GM19023 (cell line): ENCODE measurements around the gene ZNF45.
A peak's percentile ranks its signal among the peaks of the same experiment; 100 is the strongest.
"Not testable (repeated sequence)": the region's sequence is repeated elsewhere in the genome, so short reads cannot be mapped to it uniquely, and the experiment has no call there.

Source experiments
- ATAC-seq: cut with Tn5 transposase; IDR thresholded peaks from one replicate; pipeline ENCODE4 v1.9.1; 2021; ENCODE audit warnings: mild to moderate bottlenecking, moderate library complexity; ENCODE audit not compliant: unreplicated experiment

Gene ZNF45

GRCh38 chr19:43934985-43935708 is at the start of gene ZNF45:
TSS of gene ZNF45 (minus strand) at chr19:43935282. CDS start at chr19:43922185, 13,097 bp downstream.
- peak; percentile 96 for ATAC-seq

- ATAC-seq: no peak
Measured at GRCh38 chr19:43984687-43985000, 49.6 kb upstream of the ZNF45 start.

DNA sequence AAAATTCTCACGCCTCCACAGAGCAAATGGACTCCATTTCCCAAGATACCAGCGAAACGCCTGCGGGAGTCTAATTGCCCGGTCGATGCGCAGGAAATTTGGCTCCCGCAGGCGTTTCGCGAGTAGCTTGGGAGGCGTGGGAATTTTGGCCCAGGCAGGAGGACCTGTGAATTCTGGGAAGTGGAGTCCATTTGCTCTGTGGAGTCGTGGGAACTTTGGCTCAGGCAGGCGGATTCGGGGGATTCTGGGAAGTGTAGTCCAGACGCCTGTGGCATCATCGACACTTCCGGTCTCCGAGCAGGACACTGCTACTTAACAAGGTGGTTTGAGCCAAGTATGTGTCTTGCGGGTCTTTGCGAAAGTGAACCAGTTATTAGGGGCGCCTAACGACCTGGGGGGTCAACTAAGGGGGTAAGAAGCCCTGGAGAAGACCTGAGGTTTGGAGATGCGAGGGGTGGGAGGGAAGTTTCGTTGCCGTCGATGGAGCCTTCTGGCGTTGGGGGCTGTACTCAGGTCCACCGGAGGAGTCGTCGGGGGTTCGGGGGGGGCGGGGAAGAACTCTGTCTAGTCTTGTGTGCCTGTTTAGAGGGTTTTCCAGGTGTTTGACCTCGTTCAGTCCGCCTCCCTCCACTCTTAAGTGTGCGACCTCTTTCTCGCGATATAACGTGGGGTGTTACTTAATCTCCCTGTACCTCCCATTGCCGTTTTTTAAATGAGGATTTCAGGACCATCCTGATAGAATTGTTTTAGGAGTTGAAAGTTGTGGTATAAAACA is 49.0 kb upstream of the ZNF45 start, which contains the start of gene ZNF155:
Gene ZNF155, plus strand, starts transcription at position 277 of the 775 bp plus-strand sequence. CDS start 4,356 bp downstream, outside the sequence.
- peak; percentile 86 for ATAC-seq

DNA sequence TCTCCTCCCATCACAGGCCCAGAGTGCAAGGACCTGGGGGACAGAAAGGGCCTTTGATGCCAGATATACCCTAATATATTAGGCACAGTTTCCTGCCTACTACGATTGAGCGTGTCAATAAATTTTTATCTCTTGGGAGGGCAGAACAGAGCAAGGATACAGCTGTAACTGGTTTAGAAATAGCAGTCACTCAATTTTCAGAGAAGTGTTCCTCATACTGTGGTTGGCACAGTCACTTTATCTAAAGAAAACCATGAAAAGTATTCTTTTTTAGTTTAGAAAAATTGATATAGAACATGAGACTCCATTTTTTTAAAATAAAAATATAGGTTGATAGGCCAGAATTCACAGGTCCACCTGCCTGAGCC is 48.4 kb upstream of the ZNF45 start:
- no peak for ATAC-seq

DNA sequence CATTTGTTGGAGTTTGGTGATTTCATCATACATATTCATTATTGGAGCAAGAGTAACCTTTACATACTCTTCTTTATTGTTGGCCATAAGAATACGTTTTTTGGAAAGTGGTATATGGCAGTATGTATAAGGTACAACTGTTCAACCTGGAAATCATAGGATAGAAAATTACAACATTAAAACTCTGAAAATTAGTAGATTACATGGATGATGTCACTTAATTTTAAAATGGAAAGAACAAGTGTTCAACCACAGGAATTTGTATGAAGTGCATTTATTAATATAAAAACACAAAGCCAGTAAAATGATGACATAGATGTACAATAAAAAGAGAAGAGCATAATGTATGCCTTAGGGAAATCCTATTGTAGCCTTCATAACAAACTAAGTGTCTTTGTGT is 41.6 kb upstream of the ZNF45 start:
- no peak for ATAC-seq

DNA sequence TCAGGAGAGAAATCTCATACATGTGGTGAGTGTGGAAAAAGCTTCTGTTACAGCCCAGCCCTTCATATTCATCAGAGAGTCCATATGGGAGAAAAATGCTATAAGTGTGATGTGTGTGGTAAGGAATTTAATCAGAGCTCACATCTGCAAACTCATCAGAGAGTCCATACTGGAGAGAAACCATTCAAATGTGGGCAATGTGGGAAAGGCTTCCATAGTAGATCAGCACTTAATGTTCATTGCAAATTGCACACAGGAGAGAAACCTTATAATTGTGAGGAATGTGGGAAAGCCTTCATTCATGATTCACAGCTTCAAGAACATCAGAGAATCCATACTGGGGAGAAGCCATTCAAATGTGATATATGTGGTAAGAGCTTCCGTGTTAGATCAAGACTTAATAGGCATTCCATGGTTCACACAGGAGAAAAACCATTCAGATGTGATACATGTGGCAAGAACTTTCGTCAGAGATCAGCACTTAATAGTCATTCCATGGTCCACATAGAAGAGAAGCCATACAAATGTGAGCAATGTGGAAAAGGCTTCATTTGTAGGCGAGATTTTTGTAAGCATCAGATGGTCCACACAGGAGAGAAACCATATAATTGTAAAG is 31.1 kb upstream of the ZNF45 start:
- ATAC-seq: no peak

DNA sequence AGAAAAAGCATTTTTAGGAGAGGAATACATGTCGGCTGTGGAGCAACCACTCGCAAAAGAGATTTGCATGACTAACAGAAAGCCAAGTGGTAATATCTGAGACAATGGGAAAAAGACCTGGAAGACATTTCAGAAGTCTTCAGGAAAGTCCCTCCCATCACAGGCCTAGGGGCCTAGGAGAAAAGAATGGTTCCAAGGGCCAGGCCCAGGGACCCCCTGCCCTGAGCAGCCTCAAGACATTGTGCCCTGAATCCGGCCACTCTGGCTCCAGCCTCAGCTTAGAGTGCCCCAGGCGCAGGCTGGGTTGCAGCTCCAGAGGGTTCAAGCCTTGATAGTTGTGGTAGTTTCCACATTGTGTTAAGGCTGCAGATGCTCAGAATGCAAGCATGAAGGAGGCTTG is 25.3 kb upstream of the ZNF45 start:
- ATAC-seq: no peak

- ATAC-seq: no peak
Measured at GRCh38 chr19:43957891-43958290, 22.8 kb upstream of the ZNF45 start.

- ATAC-seq: no peak
Measured at GRCh38 chr19:43956827-43957226, 21.7 kb upstream of the ZNF45 start.

GRCh38 chr19:43950834-43951645 is 16.0 kb upstream of the ZNF45 start, which contains the start of gene ZNF221:
TSS of gene ZNF221 (plus strand) at chr19:43951228. CDS start at chr19:43962727, 11,499 bp downstream.
- ATAC-seq: peak; percentile 92

DNA sequence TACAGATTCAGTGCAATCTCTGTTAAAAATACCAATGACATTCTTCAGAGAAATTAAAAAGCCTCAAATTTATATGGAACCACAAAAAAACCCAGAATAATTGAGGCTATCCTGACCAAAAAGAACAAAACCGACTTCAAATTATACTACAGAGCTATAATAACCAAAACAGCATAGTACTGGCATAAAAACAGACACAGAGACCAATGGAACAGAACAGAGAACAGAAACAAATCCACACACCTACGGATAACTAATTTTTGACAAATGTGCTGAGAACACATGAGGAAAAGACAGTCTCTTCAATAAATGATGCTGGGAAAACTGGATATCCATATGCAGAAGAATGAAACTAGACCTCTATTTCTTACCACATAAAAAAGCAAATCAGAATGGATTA is 14.7 kb upstream of the ZNF45 start:
- not testable (repeated sequence) for ATAC-seq

DNA sequence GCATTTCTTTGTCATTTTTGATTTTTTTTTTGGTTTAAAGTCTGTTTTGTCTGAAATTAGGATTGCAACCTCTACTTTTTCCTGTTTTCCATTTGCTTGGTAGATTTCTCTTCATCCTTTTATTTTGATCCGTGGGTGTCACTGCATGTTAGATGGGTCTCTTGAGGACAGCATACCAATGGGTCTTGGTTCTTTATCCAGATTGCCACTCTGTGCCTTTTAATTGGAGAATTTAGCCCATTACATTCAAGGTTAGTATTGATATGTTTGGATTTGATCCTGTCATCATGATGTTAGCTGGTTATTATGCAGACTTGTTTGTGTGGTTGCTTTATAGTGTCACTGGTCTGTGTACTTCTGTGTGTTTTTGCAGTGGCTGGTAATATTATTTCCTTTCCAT is 12.3 kb upstream of the ZNF45 start:
- not testable (repeated sequence) for ATAC-seq

GRCh38 chr19:43941209-43941608 is 6.1 kb upstream of the ZNF45 start:
- no peak for ATAC-seq

- ATAC-seq: no peak
Measured at GRCh38 chr19:43940719-43941118, 5.6 kb upstream of the ZNF45 start.

DNA sequence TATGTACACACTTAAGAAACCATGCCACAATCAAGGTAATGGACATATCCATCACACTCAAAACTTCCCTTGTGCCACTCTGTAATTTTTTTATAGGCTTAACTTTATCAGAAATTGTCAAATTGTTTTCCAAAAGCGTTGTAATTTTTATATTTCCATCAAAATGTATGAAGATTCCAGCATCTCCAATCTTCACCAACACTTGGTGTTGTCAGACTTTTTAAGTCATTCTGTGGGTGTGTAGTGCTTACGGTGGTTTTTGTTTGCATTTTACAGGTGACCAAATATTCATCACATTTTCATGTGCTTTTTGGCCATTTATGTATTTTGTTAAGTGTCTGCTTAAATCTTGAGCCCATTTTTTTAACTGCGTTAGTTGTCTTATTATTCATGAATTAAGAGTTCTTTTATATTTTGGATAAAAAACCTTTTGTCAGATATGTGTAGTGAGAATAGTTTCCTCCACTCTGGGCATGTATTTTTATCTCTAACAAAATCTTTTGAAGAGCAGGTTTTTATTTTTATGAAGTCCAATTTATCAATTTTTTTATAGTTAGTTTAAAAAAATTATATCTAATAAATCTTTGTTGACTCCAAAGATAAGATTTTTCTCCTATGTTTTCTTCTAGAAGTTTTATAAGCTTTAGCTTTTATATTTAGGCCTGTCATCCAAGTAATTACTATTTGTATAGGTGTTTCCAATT is 4.6 kb upstream of the ZNF45 start:
- ATAC-seq: no peak

DNA sequence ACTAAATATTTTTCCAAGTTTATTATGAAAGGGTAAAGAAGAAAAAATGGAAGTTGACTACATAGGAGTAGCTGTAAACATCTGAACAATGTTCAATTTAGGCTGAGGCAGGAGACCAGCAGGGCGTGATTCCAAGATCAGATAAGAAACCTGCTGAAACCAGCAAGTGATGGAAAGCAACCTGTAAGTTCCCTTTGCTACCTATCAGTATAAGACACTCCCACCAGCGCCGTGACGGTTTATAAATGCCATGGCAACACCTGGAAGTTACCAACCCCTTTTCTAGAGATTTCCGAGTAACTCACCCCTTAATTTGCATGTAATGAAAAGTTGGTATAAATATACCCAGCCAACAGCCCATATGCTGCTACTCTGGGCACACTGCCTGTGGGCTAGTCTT is 1.1 kb upstream of the ZNF45 start:
- no peak for ATAC-seq

GRCh38 chr19:43934055-43934984 is 762 bp downstream of the ZNF45 start:
- no peak for ATAC-seq

DNA sequence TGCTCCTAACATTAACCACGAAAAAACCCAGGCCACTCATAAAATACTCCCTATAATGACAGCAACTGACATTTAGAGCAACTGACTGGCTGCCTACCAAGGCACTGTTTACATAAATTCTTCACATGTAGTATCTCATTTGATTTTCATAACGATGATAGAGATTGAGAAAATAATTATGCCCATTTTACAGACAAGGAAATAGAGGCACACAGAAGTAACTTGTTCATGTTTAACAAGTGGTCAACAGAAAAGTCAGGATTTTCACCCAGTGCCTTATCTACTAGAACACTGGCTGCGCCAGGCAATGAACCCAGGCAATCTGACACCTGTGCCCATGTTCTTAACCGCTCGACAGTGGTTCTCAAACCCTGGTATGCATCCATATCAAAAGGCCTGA is 6.3 kb downstream of the ZNF45 start:
- no peak for ATAC-seq

DNA sequence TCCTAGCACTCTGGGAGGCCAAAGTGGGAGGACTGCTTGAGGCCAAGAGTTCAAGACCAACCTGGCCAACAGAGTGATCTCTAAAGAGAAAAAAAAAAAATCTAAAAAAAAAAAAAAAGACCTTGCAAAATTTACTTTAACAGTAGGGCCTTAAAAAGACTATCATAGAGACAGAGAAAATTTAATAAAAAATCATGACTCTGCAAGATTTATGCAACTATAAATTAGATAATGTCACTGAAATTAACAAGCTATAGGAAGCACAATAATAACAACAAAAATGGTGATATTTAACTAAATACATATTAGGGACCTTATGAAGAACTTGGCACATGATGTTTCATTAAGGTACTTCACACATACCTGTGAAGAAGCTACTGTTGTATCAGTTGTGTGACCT is 11.2 kb downstream of the ZNF45 start:
- no peak for ATAC-seq
